HG03442 (cell line): ENCODE data around the gene IGFBP5.

ENCODE experiments used
- ATAC-seq: cut with Tn5 transposase; IDR thresholded peaks from one replicate; pipeline ENCODE4 v1.9.1; 2021; ENCODE audit warnings: mild to moderate bottlenecking, moderate library complexity; ENCODE audit not compliant: unreplicated experiment

Gene IGFBP5, protein sequence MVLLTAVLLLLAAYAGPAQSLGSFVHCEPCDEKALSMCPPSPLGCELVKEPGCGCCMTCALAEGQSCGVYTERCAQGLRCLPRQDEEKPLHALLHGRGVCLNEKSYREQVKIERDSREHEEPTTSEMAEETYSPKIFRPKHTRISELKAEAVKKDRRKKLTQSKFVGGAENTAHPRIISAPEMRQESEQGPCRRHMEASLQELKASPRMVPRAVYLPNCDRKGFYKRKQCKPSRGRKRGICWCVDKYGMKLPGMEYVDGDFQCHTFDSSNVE

DNA sequence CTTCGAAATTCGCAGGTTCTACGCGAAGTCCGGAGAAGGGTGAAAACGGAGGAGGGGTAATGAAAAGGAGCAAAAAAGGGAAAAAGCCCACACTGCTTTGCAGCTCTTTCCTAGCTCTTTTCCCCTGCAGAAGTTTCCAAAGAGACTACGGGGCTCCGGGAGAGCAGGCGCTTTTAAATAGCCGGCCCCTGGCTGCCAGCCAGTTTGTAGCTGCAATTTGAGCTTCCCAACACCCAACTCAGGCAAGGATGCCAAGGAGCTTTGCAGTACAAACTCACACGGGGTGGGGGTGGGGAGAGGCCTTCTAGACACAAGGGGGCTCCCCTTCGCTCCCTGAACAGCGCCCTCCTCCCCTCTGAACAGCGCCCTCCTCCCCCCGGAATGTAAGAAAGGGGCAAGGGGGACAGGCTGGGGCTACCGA lies at the start of gene IGFBP5:
TSS of gene IGFBP5 (minus strand) at position 149 of the 421 bp plus-strand sequence. CDS start 774 bp downstream, outside the sequence.
- no peak for ATAC-seq

DNA sequence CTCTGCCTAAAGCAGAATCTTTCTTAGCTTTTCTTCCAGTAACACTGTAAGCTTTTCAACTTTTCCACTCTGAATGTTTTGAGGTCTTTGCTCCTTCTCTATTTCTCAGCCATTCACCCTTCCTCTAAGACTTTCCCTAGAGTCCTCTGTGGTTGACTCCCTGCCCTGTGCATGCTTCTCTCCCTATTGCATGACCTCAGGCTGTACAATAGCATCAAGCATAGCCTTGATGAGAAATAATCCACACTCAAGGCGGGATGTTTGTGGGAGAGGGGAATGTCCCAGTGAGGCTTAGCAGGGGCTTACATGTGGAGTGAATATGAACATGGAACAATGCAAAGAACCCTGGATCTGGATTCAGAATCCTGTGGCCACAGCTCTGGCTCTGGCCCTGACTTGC lies 48.4 kb upstream of the IGFBP5 start:
- ATAC-seq, result no peak

DNA sequence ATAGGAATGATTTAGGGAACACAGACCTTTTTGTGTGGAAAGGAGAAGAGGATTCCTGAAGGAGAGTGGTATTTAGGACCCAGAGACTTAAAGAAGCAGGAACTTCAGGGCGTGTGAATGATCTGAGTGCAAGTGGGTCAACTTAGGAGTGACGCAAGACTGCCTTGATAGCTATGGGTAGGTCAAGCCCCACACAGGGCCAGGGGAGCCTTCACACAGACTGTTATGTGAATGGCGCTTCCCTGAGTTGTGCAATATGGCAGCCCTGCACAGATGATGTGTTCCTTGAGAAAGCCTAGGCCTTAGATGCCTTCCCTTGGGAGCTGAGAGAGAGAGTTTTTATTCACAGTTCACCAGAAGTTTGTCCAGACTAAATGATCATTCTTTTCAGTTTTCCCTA lies 47.1 kb upstream of the IGFBP5 start:
- ATAC-seq, result no peak

DNA sequence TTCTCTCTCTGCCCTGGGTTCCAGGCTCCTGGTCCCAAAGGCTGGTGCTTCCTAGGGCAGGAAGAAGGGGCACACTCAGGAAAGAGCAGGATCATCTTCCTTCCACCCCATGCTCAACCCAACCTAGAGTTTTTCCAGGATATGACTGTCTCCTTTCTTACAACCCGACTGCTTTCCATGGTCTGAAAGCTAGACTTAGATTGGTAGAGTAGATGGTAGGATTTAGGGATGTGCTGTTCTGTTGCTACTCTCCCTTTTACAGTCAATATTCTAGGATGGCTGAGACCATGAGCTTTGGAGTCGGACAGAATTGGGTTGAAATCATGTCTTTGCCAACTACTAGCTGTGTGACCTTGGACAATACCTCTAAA lies 45.9 kb upstream of the IGFBP5 start:
- ATAC-seq, result no peak

DNA sequence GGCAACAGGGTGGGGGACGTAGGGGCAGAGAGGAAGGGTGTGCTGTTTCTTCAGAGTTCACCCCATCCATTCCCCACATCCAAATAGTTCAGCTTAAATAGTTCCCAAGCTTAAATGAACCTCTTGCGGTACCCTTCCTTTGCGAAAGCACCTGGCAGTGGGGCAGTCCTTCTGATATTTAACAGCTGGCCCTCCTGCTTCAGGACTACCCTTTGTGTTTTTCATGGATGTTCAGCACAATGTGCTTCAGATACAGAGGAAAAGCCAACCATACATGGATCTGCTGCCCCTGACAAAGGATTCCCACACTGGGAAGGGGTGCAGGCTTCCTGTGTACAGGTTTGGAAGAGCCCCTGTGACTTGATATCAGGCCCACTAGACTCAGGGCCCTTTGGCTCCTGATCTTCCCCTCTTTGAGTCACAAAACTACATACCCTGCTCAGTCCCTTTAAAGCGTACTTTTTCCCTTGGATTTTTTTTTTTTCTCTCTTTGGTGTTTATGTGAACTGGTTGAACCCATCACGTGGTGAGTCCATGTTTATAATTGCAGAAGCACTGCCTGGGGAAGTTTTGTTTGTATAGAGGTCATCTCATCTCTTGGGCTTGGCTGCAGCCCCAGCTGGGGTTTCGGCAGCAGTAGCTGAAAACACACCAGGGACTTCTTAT lies 45.3 kb upstream of the IGFBP5 start:
- no peak for ATAC-seq

DNA sequence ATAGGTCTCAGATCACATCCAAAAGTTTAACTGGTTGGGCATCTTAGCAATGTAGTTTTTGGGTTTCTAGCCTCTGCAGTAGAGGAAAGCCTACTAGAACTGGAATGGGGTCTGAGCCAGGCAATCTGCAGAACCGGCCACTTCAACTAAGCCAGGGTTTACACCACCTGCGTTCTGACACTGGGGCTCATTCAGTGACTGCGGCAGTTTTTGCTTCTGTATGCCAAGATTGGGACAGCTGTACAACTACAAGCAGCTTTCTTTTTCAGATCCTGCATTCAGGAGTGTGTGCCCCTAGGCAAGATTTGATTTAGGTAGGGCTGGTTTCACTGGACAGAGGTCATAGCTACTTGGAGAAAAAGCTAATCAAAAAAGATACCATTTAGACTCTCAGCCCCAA lies 43.7 kb upstream of the IGFBP5 start:
- ATAC-seq, result no peak

DNA sequence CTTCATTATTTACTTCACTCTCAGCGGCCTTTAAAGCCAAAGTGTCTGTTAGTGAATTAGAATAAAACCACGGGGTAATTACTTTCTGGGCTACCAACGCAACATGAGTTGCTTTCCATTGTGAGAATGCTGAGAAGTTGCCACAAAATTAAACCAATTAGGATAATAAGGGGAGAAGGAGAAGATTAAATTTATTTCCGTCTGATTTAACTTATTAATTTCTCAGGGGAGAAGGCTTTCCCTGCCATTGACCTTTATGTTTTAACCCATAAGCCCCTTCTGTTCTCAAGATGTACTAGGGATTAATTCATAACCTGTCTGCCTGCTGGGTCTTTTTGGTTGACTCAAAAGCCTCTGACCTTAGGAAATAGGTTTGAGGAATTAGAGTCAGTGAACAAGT lies 42.3 kb upstream of the IGFBP5 start:
- ATAC-seq, result no peak

DNA sequence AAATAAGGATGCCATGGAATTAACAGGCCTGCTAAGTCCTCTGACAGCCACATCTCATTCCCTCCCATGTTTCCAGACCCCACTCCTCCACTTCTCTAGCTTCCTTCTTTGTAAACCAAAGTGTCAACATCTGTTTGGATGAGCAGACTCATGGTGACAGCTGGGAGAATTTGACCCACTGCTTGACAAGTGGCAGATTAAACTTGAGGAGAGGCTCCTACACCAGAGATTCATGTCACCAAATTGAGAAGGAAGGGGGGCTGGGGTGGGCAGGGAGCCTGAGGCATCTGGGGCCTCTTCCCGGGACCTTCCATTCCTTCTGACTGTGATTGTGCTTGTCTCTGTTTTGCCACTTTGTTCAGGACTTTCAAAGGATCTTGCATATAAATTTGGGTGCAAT lies 41.0 kb upstream of the IGFBP5 start:
- ATAC-seq, result no peak

DNA sequence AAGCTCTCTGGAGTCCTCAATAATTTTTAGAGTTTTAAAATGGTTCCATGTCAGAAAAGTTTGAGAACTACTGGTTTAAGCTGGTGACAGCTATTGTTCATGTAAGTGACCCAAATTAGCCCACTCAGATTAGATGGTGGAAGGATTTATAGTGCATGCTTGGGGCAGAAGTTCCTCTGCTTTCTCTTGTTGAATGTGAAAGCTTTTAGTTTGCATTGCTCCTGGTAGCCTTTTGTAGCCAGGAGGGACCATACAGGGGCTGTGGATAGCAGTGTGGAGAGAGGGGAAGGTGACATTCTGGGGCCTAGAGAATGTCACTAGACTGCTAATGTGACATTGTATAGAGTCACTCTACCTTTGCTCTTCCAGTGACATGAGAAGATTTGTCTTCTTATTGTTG lies 40.3 kb upstream of the IGFBP5 start:
- no peak for ATAC-seq

DNA sequence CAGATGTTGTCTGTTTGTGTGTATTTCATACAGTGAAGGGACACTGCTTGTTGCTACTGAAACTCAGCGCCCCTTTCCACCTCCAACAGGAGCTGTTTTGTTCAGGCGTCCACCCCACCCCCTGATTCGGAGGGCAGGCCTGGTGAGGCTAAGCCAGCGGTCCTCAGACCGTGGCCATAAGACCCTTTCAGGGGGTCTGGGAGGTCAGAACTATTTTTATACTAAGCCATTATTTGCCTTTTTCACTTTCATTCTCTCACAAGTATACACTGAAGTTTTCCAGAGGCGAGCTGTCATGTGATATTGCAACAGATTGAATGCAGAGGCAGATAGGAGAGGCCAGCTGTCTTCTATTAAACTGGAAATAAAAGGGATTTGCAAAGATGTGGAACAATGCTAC lies 39.7 kb upstream of the IGFBP5 start:
- no peak for ATAC-seq

DNA sequence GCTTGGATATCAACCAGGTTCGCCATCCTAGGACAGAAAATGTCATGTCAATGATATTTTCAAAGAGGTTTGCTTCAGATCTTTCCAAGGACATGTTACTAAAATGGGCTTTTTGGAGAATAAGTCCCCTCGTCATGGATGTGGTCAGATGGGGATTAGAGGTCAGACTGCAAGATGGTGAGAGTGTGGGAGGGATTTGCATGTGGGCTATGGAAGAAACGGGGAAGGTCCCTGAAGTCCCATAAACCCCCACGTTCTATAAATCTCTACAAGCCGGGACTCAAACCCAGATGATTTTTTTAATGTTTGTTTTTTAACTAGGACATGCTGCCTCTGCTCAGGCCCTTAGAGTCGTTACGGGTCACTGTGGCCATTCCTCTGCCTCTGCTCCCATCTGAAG lies 37.7 kb upstream of the IGFBP5 start:
- ATAC-seq, result no peak

DNA sequence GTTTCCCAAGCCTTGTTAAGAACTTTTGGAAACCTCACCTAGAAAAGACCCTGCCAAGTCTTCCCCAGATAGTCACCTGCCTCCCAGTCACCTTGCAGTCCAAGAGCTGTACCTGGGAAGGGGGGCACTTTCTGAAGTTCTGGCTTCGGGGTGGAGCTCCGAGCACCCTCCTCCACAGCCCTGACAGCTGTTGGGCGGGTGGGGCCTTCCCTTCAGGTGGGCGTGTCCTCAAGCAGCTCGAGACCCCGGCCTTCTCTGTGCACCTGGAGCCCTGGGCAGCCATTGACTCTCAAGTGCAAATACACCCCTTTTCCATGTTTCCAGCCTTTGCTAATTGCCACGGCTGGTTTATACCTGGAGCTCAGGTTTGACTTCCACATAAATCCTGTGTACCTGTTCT lies 37.0 kb upstream of the IGFBP5 start:
- no peak for ATAC-seq

DNA sequence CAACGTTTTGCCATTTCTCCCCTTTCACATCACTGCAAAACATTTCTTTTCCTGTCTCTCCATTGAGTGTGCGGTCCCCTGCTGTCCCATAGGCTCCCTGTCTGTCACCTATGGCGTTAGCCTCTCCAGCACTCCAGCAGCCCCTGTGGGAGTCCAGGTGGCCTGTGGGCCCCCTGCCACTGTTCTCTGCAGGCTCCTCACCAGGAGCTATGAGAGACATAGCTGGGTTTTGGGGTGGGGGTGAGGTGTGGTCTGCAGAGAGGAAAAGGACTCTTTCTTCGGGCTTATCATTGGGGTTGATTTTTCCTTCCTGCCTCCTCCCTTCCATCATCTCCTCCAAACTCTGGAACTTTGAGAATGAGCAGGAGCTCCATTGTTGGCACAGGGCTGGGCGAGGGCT lies 36.1 kb upstream of the IGFBP5 start:
- ATAC-seq, result no peak

DNA sequence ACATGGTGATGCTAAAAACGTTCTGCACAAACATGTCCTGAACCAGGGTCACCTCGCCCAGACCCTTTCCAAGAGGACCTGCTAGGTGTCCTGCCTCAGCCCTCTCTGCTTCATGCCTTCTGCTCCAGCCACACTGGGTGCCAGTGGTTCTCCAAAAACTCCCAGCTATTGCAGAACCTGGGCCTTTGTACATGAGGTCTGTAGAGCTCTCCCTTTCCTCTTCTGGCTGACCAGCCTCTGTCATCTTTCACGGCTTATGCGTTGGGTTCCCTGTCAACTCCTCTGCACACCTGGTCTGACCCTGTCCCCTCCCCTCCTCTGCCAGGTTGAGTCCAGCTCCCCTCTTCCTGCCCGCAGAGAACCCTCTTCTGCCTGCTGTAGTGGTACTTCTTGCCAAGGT lies 35.5 kb upstream of the IGFBP5 start:
- no peak for ATAC-seq

DNA sequence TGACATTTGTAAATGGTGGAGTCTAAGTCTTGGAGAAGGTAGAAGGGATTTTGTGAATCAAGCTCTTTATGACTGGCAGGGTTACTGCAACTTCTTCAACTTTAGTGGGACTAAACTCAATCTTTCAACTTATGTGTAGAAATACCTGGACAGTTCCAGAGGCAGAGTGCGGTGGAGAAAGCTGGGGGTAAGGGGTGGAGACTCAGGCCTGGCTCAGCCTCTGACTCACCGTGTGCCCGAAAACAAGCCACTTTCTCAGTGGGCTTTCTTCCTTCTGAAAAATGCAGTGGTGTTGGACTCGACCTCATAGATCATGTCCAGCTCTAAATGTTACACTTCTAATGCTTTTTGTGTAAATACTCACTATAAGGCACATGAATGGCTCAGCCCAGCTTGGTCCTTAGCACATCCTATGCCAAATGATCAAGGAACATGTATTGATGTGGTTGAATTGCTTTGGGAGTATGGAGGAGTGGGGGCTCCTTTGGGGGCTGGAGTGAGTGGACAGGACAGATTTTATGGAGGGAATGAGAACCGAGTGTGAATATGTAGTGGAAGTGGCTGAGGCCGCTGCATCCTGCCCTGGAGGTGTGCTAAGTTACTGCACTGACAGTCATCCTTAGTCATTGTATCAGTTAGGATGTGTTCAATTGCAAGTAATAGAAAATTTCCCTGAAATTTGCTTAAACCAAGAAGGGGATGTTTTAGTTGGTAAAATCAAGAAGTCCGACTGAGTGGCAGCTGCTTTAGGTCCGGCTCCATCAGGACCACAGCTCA lies 32.2 kb upstream of the IGFBP5 start:
- ATAC-seq, result no peak

DNA sequence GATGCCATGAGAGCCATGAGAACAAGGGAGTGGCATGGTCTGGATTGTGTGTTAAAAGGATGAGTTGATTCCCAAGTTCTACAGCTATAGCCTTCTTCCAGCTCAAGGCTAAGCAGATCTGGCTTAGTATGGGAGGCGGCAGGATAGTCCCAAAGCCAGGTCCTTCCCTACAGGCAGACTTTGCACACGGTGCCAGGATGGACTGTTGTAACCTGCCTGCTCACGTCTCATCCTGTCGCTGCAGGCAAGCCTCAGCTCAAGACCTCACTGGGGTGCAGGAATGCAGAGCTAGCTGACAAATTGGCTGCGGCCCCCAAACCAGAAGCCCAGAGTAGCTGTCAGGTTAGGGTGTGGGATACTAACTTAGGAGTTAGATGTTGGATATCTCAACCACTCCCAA lies 28.8 kb upstream of the IGFBP5 start:
- ATAC-seq, result no peak

DNA sequence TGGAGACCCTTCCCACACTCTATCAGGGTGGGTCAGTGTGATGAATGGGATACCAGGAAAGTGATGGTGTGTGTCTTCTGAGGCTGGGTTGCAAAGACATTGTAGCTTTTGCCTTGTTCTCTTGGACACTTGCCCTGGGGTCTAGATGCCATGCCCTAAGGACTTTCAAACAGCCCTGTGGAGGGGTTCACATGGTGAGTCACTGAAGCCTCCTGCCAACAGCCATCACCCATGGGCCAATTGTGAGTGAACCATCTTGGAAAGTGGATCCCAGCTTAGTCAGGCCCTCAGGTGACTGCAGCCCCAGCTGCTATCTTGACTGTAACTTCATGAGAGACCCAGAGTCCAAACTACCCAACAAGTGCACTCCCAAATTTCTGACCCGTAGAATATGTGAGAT lies 25.8 kb upstream of the IGFBP5 start:
- no peak for ATAC-seq

DNA sequence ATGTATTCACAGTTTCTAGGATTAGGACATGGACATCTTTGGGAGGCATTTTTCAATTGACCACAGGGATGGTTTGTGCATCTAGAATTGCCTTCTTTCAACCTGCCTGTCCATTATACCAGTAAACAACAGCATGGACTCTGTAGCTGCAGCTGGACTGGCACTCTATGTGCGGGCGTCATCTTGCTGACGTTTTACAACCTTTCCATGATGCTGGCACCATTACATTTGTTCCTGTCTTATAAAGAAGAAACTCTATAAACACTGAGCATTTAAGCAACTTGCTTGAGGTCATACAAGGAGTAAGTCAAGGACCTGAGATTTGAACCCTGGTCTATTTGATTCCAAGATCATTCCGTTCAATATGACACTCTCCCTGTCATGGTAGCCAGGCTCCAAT lies 25.4 kb upstream of the IGFBP5 start:
- ATAC-seq, result no peak

DNA sequence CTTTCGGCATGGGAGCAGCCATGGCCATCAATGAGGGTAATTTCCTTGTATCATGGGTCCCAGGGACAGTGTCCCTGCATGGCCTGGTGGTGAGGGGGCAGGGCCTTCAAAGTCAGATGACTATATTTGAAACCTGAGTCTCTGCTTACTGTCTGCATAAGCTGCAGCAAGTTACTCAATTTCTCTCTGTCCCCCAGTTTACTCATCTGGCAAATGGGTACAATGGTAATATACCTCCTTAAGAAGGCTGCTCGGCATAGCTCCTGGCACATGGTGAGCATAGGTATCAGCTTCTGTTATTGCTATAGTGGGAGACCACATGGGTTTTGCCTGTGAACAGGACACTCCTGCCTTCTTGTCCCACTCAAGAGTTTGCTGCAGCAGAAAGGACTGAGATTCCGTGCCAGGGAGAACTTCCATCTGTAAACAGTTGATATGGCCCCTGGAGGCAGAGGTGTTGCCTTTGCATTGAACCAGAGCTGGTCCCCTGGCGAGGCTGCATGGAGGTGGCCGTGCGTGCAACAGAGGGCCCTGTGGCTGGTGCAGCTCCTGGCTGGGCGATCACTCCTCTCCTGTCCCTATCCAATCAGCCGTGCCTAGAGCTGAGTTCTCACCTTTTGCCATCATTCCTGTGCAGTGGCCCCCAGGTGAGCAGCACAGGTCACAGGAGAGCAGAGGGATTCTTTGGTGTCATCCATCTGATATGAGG lies 22.7 kb upstream of the IGFBP5 start:
- ATAC-seq, result no peak

DNA sequence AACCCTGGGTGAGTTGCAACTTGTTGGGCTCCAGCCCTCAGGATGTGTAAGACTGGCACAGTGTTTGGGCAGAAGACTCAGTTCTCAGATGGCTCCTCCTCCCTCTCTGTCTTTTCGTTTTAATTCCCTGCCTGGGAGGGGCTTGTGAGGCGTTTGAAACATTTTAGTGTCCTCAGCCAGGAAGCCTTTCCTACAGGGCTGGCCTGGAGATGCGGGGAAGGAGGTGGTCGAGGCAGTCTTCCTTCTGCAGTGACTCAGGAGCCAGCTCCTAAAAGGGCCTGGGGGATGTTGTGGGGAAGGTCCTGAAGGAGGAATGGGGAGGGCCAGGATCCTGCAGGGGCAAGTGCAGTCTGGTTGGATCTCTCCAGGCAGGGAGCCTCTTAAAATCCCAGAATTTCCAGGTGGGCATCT lies 22.1 kb upstream of the IGFBP5 start:
- no peak for ATAC-seq

DNA sequence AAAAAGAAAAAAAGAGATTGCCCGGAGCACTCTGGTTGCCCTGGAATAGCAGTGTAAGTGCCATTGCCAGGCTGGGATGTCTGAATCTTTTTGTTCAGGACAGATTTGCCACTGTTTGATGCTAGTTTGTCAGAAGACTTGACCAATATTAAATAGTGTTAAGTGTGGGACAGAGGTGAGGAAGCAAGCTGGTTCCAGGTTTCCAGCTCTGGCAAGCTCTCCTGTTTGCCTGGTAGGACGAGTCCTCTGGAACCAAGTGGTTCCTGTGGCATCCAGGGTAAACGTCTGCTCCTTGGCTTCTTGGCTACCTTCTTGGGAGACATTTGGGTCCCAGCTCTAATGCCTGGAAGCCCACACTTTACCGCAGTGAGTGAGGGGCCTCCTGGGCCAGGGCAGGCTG lies 20.8 kb upstream of the IGFBP5 start:
- ATAC-seq, result no peak
